ENCODE results near the gene WWTR1.

- TF ChIP-seq CTCF (conservative IDR thresholded peaks at IDR 0.05) (no peak), EZH2 (IDR thresholded peaks at IDR 0.05; ENCODE audit: low read depth) (no peak)
Measured at GRCh38 chr3:149638228-149639092, 19.4 kb downstream of the WWTR1 start.
